GM18499 (cell line): ENCODE results near the gene SLC40A1.
"Not testable (repeated sequence)": the region's sequence is repeated elsewhere in the genome, so short reads cannot be mapped to it uniquely, and the experiment has no call there.

Experiments
- ATAC-seq: cut with Tn5 transposase; IDR thresholded peaks from one replicate; pipeline ENCODE4 v1.9.1; 2021; ENCODE audit warnings: moderate number of reproducible peaks; ENCODE audit not compliant: insufficient read depth, unreplicated experiment

Gene SLC40A1

DNA sequence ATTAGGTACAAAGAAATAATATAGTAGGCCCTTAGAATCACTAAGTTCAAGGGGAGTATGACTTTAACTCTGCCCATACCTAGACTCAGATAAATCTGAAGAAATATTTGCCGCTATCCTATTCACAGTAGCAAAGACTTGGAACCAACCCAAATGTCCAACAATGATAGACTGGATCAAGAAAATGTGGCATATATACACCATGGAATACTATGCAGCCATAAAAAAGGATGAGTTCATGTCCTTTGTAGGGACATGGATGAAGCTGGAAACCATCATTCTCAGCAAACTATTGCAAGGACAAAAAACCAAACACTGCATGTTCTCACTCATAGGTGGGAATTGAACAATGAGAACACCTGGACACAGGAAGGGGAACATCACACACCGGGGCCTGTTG, 21.1 kb upstream of the SLC40A1 start:
- ATAC-seq, result not testable (repeated sequence)

DNA sequence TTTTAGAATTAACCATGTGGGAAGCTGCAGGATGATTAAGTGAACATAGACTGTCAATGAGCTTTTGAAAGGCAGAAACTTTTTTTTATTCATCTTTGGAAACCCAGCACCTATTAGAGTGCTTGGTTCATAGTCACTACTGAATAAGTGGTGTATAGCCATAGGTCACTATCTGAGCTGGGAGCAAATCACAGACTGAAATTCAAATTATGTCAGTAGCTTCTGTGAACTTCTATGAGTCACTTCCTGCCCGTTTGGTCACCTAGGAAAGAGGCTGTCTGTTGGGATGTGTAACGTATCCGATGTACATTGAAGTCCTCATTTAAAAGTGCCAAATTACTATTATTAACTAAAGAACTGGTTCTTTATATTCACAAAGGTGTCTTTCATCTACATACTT, 20.5 kb upstream of the SLC40A1 start:
- ATAC-seq, result no peak

DNA sequence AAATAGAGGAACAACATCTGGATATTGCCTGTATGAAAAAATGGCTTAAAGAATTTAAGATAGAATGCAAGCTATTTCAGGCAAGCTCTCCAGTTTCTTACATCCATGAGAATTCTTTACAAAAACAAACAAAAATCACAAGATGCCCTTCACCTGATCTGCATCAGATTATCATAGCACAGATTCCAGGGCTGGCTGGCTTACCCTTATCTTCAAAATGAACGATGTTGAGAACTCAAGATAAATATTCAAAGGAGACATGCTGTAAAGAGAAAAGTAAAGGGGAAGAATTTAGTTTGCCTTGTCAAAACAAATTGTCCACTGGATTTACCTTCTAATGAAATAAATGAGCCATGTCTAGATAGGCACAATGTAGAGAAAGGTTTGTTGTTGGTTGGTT, 18.7 kb upstream of the SLC40A1 start:
- ATAC-seq, result no peak

DNA sequence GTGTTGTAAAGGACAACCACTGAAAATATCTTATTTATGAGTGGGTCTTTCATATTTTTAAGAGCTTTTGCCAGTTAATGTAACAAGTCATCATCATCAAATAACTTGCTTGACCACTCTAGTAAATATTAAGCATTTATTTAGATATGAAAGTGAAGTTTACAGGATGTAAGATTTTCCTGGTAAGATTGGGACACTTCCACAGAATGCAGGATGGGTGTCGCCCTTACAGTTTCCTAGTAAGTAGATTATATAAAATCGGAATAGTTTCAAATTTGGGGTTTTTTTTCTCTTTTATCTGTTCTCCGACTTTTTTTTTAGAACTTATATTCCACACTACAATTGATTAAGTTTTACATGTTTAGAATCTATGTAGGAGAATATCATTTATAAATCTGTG, 14.8 kb upstream of the SLC40A1 start:
- ATAC-seq, result no peak

DNA sequence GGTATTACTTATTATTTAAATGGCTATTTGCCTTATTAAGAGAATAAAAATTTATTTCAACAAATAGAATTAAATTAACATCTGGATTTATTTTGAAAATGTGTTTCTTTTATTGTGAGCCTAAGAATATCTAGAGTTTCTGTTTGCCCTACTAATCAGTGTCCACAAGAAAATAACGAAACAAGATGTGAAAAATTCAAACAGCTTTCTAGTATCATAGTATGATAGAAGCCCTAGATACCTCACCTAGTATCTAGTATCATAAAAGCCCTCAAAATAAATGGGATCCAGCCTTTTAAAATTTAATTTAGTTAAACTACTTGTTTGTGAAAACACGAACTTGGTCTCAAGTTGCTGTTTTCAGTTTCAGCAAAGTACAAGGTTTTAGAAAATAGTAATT, 13.7 kb upstream of the SLC40A1 start:
- no peak for ATAC-seq

DNA sequence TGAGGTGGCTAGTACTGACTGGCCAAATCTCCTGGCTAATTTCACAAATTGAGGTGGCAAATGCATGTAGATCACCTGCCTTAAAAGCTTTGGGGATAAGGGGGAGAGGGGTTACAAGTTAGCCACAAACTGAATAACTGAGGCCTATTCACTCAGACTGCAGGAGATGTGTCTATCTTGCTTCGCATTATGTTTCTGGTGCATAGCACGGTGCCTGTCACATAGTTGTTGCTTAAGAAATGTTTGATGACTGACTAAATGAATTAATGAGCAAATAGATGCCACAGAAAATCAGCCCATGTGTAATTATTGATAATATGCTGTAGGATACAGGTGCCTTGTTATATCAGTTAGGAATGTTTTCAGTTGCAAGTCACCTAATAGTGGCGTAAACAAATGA, 12.5 kb upstream of the SLC40A1 start:
- no peak for ATAC-seq

DNA sequence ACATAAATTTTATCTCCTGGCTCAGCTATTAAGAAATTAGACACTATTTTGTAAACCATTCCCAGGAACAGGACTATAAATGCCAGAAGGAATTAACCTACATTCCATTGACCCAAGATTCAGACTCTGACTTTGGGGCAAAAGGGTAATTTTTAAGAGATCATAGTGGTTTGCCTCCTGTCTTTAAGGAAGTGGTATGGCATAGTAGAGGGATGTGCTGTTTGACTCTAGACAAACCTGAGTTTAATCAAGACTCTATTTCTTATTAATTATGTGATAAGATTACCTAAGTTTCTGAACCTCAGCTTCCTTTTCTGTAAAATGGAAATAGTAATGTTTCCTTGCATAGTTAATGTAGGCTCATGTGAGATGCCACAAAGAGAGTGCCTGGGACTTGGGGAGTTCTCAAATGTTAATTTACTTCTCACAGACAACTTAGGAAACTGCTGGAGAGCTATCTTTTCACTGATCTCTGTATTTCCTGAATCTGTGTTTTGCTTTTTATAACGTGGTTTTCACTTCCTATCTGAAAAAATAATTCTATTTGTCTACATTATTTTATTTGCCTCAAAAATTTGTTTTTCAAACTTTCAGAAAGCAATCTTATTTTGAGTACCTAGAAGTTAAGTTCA, 11.9 kb upstream of the SLC40A1 start:
- ATAC-seq, result no peak

DNA sequence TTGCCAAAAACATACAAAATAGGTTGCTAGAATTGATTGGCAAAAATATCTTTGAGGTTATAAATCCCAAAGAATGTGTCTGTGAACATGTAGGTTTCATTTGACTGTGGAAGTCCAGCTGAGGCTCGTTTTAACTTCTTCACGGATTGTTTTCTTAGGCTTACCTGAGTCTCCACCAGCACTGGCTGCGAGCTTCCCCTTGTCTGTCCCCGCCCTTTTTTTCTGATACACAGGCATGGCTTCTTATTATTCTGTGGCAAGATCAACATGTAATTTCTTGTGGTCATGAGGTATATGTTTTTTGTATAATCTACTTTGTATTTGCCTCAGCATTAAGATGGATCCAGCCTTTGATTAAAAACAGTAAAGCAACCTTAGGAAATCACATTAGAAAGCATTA, 7.2 kb upstream of the SLC40A1 start:
- ATAC-seq, result no peak

DNA sequence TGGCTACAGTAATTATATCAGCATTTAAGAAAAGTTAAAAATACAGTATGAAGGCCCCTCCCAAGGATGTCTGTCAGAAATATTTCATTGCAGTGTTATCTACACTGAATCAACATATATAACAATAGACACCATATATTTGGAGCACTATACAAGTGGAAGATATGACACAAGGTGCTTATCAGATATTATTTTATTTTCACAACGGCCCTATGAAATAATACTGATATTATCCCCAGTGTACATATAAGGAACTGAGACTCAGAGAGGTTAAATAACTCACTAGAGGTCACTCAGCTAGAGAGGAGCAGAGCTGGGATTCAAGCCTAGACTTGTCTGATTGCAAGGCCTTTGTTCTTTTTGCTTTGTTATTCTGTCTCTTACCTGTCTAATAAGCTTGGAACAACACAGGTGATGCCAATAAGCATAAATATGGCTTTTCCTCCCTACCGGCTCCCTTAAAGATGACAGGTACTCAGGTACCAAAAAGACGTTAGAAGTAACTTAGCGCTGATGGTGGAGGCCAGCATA, 4.7 kb upstream of the SLC40A1 start:
- ATAC-seq, result no peak

DNA sequence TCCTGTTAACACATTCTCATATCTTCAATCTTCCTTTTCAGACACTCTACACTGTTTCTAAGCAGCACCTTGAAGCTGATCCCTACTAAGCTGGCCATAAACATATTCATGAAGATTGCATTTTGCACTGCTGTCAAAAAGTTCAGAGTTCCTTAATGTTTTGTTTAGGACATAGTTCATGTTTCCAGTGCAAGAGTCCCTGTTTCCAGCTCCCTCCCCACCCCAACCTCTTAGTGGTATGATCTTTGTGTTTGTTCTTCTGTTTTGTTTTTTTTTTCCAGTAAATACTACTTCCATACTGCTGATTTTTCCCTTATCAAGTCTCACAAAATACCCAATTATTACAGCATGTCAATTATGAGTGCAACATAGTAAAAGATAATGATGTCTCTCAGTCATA, 4.1 kb upstream of the SLC40A1 start:
- no peak for ATAC-seq

DNA sequence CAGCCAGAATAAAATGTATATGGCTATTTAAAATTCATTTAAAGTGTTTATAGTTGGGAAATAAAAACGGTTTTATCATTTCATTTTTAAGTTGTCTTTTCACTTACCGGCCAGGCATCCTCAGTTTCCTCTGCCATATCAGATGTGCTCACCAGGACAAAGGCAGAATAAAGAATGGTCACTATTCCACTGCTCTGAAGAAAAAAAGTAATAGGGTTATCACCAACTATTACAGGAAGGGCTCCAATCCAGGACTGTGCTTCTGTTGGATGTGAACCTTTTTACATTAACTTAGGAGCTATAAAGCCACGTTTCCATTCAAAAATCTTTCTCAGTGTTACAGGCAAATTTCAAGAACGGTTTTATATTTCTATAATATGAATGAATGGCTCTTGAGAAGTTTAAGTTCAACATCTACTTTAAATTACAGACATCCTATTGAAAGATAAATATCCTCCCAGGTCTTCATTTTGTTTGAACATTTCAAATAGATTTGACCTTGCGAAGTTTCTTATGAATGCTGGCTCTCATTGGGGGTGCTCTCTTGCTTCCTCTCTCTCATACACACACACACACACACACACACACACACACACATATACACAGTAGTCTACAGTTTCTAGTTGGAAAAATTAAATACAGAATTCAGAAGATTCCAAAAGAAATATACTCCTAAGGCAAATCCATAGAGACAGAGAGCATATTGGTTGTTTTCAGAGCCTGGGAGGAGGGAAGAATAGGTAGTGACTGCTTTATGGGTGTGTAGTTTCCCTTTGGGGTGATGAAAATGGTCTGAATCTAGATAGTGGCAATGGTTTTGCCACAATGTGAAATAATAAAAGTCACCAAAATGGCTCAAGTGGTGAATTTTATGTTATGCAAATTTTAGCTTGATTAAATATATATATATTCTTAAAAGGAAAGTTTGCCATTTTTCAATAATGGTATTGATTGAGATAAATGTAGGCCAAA, 2.9 kb upstream of the SLC40A1 start:
- ATAC-seq, result no peak

DNA sequence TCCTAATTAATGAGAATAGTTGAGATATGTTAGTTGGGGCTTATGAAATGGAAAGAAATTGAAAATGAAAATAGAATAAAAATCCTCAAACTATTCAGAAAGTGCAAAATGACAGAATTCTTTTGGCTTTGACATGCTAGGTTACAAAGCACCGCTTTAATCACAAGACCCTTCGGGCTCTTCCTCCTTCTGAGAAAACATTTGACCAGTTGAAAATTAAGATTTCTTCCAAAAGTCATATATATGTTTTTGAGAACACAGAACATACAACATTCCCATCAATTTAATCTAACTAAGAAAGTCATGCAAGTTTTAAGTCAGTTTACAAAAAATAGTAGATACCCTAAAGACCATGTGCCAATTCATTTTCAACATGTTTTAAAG, 2.2 kb upstream of the SLC40A1 start:
- no peak for ATAC-seq

DNA sequence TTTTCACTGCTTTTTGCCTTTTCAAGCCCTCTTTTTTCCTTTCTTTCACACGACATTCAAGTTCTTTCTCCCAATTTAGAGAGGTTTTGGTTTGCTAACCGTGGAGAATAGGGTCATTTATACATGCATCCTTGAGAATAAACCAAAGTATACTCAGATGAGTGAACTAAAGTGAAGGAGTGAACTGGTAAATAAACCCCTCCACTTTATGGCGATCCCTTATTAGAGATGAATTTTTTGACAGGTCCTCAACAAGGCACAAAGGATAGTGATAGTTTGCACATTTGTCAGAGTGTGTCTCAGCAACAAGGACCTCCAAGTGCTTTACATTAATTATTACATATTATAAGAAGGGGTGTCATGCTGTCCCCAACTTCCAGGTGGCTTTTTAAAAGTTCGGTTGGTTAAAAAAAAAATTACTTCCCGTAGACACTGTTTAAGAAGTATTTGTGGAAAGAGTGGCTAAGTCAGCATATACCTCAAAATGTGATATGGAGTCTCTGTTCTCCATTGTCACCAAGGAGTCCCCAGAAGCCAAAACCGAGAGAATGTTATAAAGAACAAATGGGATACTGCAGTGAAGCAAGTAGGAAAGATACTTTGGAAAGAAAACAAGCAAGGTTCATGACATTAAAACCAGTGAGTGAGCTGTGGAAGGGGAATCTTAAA, 1.7 kb upstream of the SLC40A1 start:
- ATAC-seq, result no peak

DNA sequence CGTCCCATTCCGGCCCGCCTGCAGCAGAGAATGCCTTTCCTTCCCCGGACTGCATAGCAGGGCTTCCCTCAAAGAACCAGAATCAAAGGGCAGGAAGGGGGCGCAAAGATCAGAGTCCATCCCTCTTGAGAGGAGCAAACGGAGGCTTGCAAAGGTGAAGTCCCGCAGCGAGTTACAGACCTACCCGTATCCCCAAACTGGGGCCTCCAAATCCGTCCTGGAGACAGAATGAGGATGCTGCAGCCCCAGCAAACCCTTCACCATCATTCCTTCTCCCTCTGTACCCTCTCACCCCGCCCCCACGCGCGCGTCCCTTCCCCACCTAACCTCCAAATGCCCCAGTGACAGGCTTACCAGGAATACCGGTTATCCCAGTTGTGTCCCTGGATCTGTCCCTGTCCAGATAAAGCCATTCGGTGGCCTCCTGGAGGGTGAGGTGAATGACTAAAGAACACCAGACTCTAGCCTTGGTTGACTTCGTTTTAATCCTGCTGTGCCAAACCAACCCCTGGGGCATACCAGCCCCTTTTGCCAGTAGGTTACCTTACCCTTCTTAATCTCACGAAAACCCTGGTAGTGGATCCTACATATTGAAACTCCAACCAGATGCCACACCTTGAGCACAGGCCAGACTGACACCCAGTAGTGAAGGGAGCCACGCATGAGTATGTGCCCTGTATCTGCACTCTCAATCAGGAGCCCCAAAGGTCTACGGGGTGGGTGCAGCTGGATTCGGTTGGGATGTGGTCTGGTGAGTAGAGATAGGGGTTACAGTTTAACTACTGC, 961 bp upstream of the SLC40A1 start:
- no peak for ATAC-seq

DNA sequence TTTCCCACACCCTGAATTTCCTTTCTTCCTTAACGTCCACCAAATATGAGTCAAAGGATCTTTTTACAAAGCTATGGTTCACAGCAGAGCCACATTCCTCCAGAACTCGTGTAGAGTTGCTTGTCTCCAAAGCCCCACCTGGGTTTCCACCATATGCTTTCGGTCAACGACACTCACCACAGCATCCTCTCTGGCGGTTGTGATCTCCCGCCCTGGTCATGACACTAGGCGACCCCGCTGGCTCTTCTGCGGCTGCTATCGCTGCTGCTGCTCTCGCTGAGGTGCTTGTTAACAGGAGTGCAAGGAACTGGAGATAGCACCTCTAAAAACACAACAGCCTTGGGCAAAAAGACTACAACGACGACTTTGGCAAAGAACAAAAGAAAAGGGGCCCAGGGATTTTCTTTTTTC, 340 bp downstream of the SLC40A1 start:
- no peak for ATAC-seq

DNA sequence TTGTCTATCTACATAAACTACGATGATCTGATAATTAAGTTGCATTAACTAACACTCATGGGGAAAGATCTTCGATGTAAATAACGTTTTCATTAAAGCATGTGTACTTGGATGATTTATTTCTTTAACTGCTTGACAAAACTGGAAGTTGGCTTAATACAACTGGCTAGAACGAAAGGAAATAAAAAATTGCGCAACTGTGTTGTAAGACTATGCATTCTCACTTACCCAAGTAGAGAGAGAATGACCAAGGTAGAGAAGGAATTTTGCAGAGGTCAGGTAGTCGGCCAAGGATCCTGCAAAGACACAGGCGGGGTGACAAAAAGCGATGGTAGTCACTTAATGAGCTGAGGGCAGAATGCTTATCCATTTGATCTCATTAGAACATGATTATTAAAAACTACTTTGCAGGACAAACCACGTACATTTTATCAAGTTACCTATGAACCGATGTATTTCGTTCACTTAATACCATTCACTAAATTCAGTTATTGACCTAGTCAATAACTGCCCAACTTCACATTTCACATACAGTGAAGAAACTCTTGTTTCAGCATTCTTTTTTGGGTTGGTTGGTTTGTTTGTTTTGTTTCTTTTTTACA, 900 bp downstream of the SLC40A1 start:
- ATAC-seq, result no peak

DNA sequence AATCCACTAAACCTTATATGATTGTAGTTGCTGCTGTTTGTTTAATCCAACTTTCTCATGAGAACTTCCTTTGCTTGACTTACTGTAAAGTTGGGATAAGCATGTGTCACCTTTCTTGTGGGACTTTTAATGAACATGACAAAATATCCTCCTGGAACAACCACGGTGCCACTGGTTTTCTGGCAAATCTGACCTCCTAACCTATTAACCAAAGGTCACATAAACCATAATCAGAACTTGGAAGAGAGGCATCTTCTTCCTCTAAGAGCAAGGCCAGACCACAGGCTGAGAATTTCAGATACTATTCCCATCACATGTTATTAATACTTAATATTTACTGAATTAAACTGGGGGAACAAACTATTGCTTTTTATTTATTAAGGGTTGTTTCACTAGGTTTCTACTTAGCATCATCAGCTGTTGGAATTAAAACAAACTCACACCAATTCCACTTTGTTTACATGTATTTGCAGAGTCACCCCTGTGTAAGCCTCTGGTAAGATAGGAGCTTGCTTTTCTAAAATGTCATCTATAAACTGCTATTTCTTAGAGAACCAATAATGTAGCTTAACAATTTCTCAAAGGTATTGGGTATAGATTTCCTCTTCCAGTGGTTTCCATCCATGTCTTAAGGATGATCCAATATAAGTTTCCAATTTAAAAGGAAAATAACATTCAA, 2.2 kb downstream of the SLC40A1 start:
- no peak for ATAC-seq

DNA sequence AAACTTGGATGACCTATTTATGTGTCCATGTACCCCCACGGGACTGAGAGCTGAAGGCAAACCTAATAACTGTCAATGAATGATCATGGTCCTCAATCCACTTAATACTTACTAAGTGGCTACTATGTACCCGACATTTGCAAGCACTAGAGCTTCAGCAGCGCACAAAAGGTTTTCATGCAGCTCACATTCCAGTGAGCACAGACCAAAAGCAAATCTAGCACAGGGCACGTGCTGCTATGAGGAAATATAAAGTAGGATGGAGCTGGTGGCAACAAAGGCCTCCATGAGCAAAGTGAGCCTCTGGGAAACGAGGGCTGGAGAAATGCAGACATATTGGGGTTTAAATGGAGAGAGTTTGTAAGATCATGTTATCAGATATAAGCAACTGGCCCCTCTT, 3.5 kb downstream of the SLC40A1 start:
- no peak for ATAC-seq

DNA sequence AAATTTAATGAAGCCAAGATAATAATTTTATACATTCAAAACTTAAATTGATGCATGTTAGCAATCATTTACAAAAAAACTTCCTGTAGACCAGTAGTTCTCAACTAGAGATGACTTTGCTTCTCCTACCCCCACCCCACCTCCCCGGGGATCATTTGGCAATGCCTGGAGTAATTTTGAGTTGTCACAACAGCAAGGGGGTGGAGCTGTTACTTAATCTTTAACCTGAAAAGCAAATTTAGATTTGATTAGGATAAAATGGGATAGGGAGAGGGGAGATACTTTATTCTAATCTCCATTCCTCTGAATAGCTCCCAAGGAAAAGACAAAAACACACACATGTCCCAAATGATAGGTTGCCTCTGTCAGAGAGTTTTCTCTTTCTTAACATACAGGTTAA, 4.2 kb downstream of the SLC40A1 start:
- ATAC-seq, result no peak
